HG02870 (cell line): ENCODE measurements around the gene MYBPHL.

Experiments used
- ATAC-seq: cut with Tn5 transposase; IDR thresholded peaks from one replicate; pipeline ENCODE4 v1.9.1; 2021; ENCODE audit warnings: mild to moderate bottlenecking, moderate library complexity; ENCODE audit not compliant: unreplicated experiment

Gene MYBPHL

DNA sequence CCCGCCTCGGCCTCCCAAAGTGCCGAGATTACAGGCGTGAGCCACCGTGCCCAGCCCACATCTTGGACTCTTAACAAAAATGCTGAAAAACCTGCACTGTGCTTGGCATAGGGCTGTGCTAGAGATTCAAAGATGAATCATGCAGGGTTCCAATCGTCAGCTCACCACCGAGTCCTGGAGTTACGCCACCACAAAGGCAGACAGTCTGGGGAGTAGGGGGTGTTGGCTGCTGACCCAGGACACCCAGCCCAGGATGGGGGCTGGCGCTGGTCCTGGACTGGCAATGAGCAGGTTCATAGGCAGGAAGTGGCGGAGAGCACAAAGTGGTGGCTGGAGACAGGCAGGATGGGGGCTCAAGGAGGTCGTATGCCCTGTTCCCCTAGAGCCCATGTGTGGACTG, 39.8 kb downstream of the MYBPHL start:
- no peak for ATAC-seq

DNA sequence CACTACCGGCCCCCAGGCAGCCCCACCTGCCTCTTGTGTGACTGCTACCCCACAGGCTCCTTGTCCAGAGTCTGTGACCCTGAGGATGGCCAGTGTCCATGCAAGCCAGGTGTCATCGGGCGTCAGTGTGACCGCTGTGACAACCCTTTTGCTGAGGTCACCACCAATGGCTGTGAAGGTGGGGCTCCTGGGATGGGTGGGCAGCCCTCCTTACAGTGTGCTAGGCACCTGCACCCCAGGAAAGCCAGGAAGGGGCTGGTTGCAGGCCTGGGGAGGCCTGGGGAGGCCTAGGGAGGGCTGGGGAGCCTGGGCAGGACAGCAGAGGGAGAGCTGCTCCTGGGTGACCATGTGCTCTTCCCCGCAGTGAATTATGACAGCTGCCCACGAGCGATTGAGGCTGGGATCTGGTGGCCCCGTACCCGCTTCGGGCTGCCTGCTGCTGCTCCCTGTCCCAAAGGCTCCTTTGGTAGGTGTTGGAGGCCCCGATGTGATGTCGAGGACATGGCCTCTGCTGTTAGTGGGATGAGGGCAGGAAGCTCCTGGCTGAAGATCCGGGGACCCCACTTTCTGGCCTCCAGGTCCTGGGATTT, 41.0 kb downstream of the MYBPHL start:
- ATAC-seq, result no peak

DNA sequence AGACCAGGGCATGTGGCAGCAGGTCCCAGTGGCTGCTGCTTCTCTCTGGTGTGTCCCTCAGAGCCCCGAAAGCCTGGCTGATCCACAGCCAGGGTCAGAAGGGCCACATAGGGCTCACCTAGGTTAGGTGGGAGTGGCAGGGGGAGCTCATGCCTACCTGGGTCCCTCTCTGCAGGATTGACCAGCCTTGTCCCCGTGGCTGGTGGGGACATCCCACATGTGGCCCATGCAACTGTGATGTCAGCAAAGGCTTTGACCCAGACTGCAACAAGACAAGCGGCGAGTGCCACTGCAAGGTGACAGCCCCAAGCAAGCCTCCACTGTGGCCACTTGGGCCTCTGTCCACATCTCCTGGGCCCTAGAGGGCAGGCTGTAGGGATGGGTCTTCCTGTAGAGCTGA, 41.8 kb downstream of the MYBPHL start:
- ATAC-seq, result no peak

DNA sequence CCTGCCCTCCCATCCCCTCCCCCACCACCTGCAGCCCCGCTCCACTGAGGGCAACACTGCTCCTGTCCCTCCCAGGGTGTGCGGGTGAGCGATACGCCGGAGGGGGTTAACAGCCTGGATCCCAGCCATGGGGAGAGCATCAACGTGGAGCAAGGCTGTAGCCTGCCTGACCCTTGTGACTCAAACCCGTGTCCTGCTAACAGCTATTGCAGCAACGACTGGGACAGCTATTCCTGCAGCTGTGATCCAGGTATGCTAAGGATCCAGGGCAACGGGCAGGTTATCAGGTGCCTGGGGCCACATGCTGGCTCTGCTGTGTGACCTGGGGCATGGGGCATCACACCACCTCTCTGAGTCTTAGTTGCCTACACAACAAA, 42.4 kb downstream of the MYBPHL start:
- no peak for ATAC-seq

DNA sequence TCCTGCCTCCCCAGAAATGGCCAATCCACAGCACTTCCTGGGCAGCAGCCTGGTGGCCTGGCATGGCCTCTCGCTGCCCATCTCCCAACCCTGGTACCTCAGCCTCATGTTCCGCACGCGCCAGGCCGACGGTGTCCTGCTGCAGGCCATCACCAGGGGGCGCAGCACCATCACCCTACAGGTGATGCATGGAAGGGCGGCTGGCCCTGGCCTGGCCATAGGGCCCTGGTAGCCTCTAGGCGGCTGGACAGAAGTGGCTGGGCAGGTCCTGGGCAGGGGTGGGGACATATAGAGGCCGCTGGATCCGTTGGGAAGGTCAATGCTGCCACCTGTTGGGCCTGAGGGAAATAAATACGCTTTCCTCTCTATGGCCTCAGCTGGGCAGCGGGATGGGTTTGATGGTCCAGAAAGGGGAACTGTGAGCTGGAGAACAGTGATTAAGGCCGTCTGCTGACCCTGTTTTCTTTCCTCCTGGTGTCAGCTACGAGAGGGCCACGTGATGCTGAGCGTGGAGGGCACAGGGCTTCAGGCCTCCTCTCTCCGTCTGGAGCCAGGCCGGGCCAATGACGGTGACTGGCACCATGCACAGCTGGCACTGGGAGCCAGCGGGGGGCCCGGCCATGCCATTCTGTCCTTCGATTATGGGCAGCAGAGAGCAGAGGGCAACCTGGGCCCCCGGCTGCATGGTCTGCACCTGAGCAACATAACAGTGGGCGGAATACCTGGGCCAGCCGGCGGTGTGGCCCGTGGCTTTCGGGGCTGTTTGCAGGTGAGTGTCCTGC, 43.0 kb downstream of the MYBPHL start:
- no peak for ATAC-seq

DNA sequence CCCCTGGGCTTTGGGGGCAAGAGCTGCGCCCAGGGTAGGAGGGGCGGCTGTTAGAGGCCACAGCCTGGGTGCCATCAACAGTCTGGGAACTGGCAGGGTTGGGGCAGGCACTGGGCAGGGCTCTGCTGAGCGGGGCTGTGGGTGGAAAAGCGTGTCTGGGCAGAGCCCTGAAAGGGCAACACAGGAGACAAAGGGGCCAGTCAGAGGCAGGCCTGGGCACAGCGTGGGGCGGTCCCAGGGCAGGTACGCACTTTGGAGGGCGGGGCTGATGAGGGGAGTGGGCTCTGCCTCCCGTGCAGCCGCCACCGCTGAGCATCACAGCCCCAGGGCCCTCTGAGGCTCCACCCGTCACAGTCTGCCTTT, 43.6 kb downstream of the MYBPHL start:
- ATAC-seq, result no peak

DNA sequence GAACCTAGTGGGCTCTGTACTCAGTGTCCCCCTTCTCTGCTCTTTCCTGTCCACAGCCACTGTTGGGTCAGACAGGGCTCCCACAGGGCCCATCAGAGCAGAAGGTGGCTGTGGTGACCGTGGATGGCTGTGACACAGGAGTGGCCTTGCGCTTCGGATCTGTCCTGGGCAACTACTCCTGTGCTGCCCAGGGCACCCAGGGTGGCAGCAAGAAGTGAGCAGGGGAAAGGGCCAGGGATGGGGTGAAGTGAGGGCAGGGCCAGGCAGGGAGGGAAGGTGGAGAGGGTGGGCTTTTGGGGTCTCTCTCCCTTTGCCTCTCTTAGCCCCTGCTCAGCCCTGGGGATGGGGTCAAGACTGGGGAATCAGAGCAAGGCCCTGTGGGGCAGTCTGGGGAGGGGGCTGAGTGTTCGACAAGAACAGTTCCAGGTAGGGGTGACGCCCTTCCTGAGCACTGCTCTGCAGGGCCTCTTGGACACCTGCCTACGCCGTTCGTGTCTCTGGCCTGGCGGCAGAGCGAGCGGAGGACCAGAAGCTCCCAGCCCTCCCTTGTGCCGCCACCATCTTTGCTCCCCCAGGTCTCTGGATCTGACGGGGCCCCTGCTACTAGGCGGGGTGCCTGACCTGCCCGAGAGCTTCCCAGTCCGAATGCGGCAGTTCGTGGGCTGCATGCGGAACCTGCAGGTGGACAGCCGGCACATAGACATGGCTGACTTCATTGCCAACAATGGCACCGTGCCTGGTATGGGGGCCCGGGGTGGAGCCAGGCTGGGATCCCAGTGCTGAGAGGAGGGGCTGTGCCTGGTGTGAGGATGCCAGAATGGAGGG, 44.4 kb downstream of the MYBPHL start:
- ATAC-seq, result no peak

DNA sequence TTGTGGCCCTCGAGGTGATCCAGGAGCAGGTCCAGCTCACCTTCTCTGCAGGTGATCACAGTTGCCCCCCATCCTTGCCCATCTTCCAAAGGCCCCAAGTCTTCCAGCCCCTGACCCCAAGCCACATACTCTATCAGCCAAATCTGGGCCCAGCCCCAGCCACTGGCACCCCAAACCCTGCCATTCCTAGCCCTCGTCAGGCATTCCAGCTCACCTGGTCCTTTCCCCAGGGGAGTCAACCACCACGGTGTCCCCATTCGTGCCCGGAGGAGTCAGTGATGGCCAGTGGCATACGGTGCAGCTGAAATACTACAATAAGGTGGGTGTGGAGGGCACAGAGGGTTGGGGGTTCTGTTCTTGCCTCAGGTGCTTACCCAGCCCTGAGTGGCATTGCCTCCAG, 45.2 kb downstream of the MYBPHL start:
- no peak for ATAC-seq

DNA sequence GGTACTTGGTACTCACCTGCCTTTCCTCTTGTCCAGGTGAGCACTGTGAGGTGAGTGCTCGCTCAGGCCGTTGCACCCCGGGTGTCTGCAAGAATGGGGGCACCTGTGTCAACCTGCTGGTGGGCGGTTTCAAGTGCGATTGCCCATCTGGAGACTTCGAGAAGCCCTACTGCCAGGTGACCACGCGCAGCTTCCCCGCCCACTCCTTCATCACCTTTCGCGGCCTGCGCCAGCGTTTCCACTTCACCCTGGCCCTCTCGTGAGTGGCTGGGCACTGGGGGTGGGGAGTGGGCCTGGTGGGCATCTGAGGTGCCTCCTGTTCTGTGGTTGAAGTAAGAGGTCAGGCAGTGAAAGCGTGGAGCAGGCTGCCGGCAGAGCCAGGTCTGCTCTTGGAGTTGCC, 45.8 kb downstream of the MYBPHL start:
- ATAC-seq, result no peak

DNA sequence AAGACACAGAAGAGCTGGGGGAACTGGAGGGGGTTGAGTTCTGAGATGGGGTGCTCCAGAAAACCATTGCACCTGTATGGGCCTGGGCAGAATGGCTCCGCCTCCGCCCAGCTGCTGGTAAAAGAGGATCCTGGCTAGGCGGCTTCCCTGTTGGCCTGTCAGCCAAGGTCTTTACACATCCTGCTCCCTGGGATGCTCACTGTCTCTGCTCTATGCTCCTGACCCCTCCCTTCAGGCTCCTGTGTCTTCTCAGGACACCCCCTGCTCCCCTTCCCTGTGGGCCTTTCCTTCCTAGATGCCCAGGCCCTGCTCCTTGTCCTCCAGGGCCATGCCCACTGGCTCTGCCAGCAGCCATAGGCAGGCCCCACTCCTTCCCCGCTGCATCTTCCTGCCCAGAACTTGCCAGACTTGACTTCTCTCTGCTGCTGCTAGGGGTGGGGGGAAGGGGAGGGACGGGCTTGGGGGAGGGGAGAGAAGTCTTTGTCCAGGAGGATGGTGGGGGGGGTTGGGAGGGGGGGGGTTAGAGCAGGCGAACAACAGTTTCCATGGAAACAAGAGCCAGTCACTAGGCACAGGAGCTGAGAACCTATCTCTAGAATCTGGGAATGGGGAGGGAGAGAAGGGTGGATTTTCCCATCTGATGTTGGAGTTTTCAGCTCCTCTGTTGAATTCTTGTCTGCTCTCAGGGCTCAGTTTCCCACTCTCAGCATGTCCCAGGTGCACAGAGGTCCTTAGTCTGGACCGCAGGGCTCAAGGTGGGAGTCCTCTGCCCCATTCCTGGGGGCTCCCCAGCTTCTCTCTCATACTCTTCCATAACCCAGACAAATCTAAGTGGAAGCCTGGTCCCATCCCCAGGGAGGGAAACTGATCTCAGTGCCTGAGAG, 46.9 kb downstream of the MYBPHL start:
- ATAC-seq, result no peak

DNA sequence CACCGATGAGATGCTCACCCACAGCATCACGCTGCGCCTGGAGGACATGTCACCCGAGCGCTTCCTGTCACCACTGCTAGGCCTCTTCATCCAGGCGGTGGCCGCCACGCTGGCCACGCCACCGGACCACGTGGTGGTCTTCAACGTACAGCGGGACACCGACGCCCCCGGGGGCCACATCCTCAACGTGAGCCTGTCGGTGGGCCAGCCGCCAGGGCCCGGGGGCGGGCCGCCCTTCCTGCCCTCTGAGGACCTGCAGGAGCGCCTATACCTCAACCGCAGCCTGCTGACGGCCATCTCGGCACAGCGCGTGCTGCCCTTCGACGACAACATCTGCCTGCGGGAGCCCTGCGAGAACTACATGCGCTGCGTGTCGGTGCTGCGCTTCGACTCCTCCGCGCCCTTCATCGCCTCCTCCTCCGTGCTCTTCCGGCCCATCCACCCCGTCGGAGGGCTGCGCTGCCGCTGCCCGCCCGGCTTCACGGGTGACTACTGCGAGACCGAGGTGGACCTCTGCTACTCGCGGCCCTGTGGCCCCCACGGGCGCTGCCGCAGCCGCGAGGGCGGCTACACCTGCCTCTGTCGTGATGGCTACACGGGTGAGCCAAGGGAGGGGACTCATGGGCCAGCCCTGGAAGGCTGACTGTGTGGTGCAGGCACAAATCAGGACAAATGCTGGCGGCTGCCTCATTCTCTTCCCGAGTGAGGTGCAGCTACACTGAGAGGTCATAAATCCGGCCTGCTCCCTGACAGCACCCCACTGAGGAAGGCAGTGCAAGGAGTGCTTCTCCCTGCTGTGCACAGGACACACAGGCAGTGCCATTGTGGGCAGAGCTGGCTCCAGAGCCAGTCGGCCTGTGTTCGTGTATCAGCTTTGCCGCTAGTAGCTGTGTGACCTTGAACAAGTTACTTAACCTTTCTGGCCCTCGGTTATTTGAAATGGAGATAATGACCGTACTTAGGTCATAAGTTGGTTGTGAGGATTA, 48.0 kb downstream of the MYBPHL start:
- no peak for ATAC-seq

DNA sequence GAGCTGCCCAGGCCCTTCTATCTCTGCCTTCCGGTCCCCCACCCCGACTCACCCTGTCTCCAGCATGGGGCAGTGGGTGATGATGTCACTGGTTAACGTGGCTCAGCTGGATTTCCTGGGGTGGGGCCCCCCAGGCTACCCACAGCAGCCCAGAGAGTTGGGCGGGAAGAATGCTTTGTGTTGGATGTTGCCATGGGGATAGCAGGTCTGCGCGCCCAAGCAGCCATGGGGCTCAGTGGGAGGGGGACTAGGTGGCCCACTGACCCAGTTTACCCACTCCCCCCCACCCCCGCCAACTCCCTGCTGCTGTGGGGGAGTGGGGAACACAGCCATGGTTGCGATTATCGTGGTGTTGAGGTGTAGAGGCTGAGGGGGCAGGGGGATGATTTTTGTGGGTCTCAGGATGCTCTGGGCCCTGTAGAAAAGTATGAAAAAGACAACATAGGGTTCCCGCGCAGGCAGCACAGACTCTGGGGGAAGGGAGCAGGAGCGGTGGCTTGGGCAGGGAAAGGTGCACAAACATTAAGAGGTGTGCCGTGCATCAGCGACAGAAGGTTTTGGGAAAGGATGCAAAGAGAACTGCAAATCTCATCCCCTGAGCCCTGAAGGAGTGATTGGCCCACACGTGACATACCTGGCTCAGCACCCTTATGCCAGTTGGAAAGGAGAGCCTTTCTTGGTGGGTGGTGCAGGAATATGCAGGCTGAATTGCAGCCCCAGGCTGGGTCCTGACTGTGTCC, 49.0 kb downstream of the MYBPHL start:
- ATAC-seq, result no peak

DNA sequence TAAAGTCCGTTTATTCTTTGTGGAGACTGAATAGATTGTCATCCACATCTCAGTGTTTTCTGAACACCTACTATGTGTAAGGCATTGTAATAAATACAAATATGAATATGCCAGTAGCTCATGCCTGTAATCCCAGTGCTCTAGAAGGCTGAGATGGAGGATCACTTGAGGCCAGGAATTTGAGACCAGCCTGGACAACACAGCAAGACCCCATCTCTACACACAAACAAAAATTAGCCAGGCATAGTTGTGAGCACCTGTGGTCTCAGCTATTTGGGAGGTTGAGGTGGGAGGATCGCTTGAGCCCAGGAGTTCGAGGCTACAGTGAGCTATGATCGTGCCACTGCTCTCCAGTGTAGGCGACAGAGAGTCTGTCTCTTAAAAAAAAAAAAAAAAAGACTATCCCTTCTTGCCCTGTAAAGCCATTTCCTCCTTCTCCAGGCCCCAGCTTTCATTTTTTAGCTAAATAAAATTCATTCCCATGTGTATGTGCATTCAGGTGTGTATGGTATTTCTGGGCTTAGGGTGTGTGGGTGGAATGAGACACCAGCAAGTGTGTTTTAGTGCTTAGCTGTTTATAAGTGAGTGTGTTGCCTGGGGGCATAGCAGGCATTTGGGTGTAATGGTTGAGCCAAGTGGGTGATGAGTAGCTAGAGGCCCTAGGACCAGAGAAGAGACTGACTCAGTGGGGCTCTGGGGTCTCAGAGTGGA, 49.7 kb downstream of the MYBPHL start:
- ATAC-seq, result no peak

DNA sequence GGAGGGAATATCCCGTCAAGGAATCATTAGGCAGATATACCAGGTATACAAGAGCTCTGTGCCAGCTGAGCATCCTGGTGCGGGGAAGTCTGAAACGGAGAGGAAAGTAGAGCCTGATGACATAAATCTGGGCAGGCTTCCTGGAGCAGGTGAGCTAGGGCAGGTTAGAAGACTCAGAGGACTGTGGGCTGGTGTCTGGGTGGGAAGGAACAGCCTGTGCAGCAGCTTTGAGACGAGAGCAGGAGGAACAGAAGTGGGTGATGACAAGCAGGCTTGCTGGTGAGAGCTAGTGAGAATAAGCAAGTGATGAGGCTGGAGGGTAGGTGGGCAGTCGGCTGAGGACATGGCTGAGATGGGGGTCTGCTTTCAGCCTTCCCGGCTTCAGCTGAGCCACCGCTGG, 50.7 kb downstream of the MYBPHL start:
- no peak for ATAC-seq

DNA sequence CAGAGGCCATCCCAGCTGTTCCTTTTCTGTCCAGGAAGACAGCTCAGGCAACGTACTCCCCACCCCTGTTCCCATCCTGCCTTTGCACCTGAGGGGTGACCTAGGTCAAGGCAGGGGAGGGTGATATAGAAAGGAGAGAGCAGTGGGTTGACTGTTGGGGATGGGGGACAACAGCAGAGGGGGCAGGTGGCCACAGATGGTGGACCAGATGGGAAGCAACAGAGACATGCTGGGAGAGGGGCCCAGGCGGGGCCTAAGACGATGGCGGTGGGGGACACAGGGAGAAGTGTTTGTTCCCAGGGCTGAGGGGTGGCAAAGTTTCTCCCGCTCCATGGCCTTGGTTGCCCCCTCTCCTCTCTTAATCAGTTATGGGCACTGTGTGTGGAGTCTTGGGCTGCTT, 51.1 kb downstream of the MYBPHL start:
- no peak for ATAC-seq

DNA sequence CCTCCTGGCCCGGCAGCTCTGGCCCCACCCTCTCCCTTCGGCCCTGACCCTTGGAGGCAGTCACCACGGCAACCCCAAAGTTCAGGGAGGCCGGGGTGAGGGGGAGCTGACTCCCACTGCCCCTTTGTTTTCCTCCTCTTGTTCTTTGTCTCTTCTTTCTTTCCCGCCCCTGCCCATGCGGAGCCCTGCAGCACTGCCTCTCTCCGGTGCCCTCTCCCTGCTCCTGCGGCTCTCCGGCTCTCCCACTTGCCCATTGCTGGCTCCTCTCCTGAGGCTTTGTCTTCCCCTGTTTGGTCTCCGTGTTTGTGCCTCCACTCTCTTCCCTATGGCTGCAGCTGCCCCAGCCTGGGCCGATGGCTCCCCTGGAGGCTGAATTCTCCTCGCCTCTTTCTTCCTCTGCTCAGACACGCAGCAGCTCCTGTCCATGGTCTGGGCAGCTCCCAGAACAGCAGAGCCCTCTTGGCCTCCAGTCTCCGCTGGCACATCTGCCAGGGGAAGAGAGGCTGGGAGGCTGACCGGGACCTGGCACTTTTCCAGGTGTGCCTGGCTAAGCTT, 51.6 kb downstream of the MYBPHL start:
- ATAC-seq, result no peak

DNA sequence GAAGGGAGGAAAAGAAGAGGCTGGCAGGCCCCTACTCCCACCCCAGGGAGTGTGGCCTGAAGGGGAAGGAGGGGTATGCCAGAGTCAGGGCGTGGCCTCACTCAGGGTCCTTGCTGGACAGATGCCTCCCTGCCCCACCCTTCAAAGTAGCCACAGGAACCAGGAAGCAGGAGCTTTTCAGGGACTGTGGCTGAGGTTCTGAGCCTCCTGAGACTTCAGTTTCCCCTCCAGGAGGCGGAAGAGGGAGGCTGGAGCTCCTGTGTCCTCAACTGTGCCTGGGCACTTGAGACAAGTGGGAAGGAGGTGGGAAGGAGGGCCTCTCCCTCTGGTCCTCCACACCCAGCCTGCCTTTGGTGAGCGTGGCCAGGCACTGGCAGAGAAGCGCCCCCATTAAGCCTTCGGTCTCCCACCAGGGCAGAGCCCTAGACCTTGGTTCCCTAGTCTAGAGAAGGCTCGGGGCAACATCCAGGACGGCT, 52.2 kb downstream of the MYBPHL start:
- no peak for ATAC-seq
